H9 (cell line): ENCODE results near the gene OPN4. TPM values are rescaled to one million over a fixed set of nuclear protein-coding genes. Genes with fewer than 3 reads are reported as not detected.

Experiments
- DNase-seq: peaks from one replicate; pipeline ENCODE4 v3.0.0-alpha.2; 2017
- H2AFZ ChIP-seq: one replicate; pipeline ENCODE4 v1.6.1; 2013; ENCODE audit warnings: mild to moderate bottlenecking, low read length, control low read depth, moderate library complexity
- H2AK5ac ChIP-seq: 2 replicates; pipeline ENCODE4 v1.6.1; 2013; ENCODE audit warnings: low read length, control low read depth, mixed read lengths; ENCODE audit not compliant: insufficient read length
- H2BK120ac ChIP-seq: one replicate; pipeline ENCODE4 v1.6.1; 2013; ENCODE audit warnings: low read depth, mild to moderate bottlenecking, low read length, control low read depth, inconsistent platforms; ENCODE audit not compliant: poor library complexity, severe bottlenecking
- H2BK12ac ChIP-seq: 2 replicates; pipeline ENCODE4 v1.6.1; 2013; ENCODE audit warnings: low read length, control low read depth, mixed read lengths, low read depth; ENCODE audit not compliant: insufficient read length
- H2BK15ac ChIP-seq: 2 replicates; pipeline ENCODE4 v1.6.1; 2013; ENCODE audit warnings: low read depth, low read length, control low read depth
- H2BK20ac ChIP-seq: one replicate; pipeline ENCODE4 v1.6.1; 2013; ENCODE audit warnings: low read depth, mild to moderate bottlenecking, low read length, control low read depth, inconsistent platforms; ENCODE audit not compliant: poor library complexity, severe bottlenecking
- H2BK5ac ChIP-seq: 2 replicates; pipeline ENCODE4 v1.6.1; 2013; ENCODE audit warnings: low read length, control low read depth, mixed read lengths; ENCODE audit not compliant: insufficient read length
- H3K14ac ChIP-seq: 2 replicates; pipeline ENCODE4 v1.6.1; 2013; ENCODE audit warnings: low read length, control low read depth; ENCODE audit not compliant: insufficient read depth
- H3K18ac ChIP-seq: 2 replicates; pipeline ENCODE4 v1.6.1; 2013; ENCODE audit warnings: low read depth, mild to moderate bottlenecking, mixed read lengths, low read length, control low read depth; ENCODE audit not compliant: insufficient read length
- H3K23ac ChIP-seq: 2 replicates; pipeline ENCODE4 v1.6.1; 2013; ENCODE audit warnings: low read length, control low read depth, mixed read lengths, low read depth; ENCODE audit not compliant: insufficient read length
- H3K23me2 ChIP-seq: 2 replicates; pipeline ENCODE4 v1.6.1; 2013; ENCODE audit warnings: low read depth, mild to moderate bottlenecking, mixed read lengths, low read length, control low read depth; ENCODE audit not compliant: insufficient read length, poor library complexity, severe bottlenecking
- H3K27ac ChIP-seq: 2 replicates; pipeline ENCODE4 v1.5.1; 2013; ENCODE audit warnings: low read length, control low read depth, mixed read lengths, low read depth; ENCODE audit not compliant: insufficient read length
- H3K27me3 ChIP-seq: 2 replicates; pipeline ENCODE4 v1.6.1; 2013; ENCODE audit warnings: low read length, control low read depth, inconsistent platforms; ENCODE audit not compliant: insufficient read depth
- H3K4ac ChIP-seq: 2 replicates; pipeline ENCODE4 v1.6.1; 2013; ENCODE audit warnings: low read depth, mild to moderate bottlenecking, control low read depth, inconsistent platforms, low read length, moderate library complexity
- H3K4me1 ChIP-seq: 2 replicates; pipeline ENCODE4 v1.6.1; 2013; ENCODE audit warnings: low read length, control low read depth, inconsistent platforms; ENCODE audit not compliant: insufficient read depth
- H3K4me2 ChIP-seq: 2 replicates; pipeline ENCODE4 v1.6.1; 2013; ENCODE audit warnings: low read length, control low read depth, mixed read lengths; ENCODE audit not compliant: insufficient read length, insufficient read depth
- H3K56ac ChIP-seq: 2 replicates; pipeline ENCODE4 v1.6.1; 2013; ENCODE audit warnings: low read depth, mild to moderate bottlenecking, mixed read lengths, low read length, control low read depth; ENCODE audit not compliant: insufficient read length
- H3K79me1 ChIP-seq: 2 replicates; pipeline ENCODE4 v1.6.1; 2013; ENCODE audit warnings: low read depth, mild to moderate bottlenecking, moderate library complexity, low read length, control low read depth, inconsistent platforms; ENCODE audit not compliant: insufficient read depth, poor library complexity, severe bottlenecking
- H3K79me2 ChIP-seq: 2 replicates; pipeline ENCODE4 v1.6.1; 2013; ENCODE audit warnings: low read length, control low read depth, inconsistent platforms; ENCODE audit not compliant: insufficient read depth
- H3K9ac ChIP-seq: 2 replicates; pipeline ENCODE4 v1.6.1; 2013; ENCODE audit warnings: low read length, control low read depth, mixed read lengths; ENCODE audit not compliant: insufficient read length; ENCODE audit errors: extremely low read depth
- H3K9me3 ChIP-seq: one replicate; pipeline ENCODE4 v1.6.1; 2013; ENCODE audit warnings: low read depth, low read length, inconsistent platforms; ENCODE audit not compliant: control insufficient read depth
- H3T11ph ChIP-seq: one replicate; pipeline ENCODE4 v1.6.1; 2013; ENCODE audit warnings: mild to moderate bottlenecking, low read length, control low read depth, inconsistent platforms
- H4K20me1 ChIP-seq: one replicate; pipeline ENCODE4 v1.6.1; 2013; ENCODE audit not compliant: control insufficient read depth, insufficient read length, insufficient read depth
- H4K5ac ChIP-seq: 2 replicates; pipeline ENCODE4 v1.6.1; 2013; ENCODE audit warnings: low read depth, mild to moderate bottlenecking, mixed read lengths, low read length, control low read depth; ENCODE audit not compliant: insufficient read length
- H4K8ac ChIP-seq: replicated peaks from 2 replicates; pipeline ENCODE4 v1.6.1; 2013; ENCODE audit warnings: low read length, control low read depth, mixed read lengths, low read depth; ENCODE audit not compliant: insufficient read length
- H4K91ac ChIP-seq: 2 replicates; pipeline ENCODE4 v1.6.1; 2013; ENCODE audit warnings: low read depth, mild to moderate bottlenecking, moderate library complexity, mixed read lengths, low read length, control low read depth; ENCODE audit not compliant: insufficient read length
- H3K27ac Mint-ChIP-seq, 3 experiments: 2 replicates in 2 of 3; 3 replicates in 1 of 3; pipeline ENCODE4 v1.8.0; 2020 to 2021; ENCODE audit warnings: mixed read lengths in 3 of 3, mild to moderate bottlenecking in 1 of 3, moderate library complexity in 1 of 3
- H3K27me3 Mint-ChIP-seq: 2 replicates; pipeline ENCODE4 v1.8.0; 2021; ENCODE audit warnings: low read depth, mild to moderate bottlenecking, moderate library complexity, mixed read lengths
- H3K36me3 Mint-ChIP-seq, 3 experiments: 2 replicates in 2 of 3; 3 replicates in 1 of 3; pipeline ENCODE4 v1.8.0; 2020 to 2021; ENCODE audit warnings: low read depth in 3 of 3, mixed read lengths in 3 of 3; ENCODE audit not compliant: insufficient read depth in 1 of 3
- H3K4me1 Mint-ChIP-seq, 2 experiments: 2 replicates each; pipeline ENCODE4 v1.8.0; 2020; ENCODE audit warnings: mixed read lengths in 2 of 2
- H3K4me3 Mint-ChIP-seq, 2 experiments: 2 replicates in 1 of 2; 3 replicates in 1 of 2; pipeline ENCODE4 v1.8.0; 2020 to 2021; ENCODE audit warnings: mild to moderate bottlenecking in 2 of 2, mixed read lengths in 2 of 2, moderate library complexity in 1 of 2
- H3K9me3 Mint-ChIP-seq, 2 experiments: 2 replicates in 1 of 2; 3 replicates in 1 of 2; pipeline ENCODE4 v1.8.0; 2020; ENCODE audit warnings: mild to moderate bottlenecking in 2 of 2, mixed read lengths in 2 of 2, moderate library complexity in 1 of 2
- WGBS: extraction: QIAGEN DNeasy Blood & Tissue Kit; methylation state at CpG from one replicate; pipeline ENCODE4 v1.1.7; 2013; ENCODE audit warnings: missing lambda C conversion rate, low lambda C conversion rate, mixed read lengths; ENCODE audit not compliant: insufficient read length; ENCODE audit errors: extremely low coverage; 5-methylcytosine and 5-hydroxymethylcytosine counted together
- total RNA-seq: library from RNA; stranded (reverse); gene quantifications from 2 replicates; pipeline ENCODE4 v1.2.1, GENCODE V29; 2021
- TF ChIP-seq, protein P1 (sequence below): fragments of 200-600 bp; sonication (generic); conservative IDR thresholded peaks from 3 replicates; pipeline ENCODE4 v1.8.0; 2021; ENCODE audit warnings: antibody characterized with exemption, mild to moderate bottlenecking

OPN4 gene
- total RNA-seq, 1 experiment from 2014 or later: not detected

- H3K9me3 ChIP-seq: no peaks in the 10 kb centered on the region
- DNase-seq: no peak
- no peaks in the 10 kb centered on the region for H3K79me2 ChIP-seq
- Mint-ChIP-seq H3K4me1 (peaks cover 35 to 37% of the 10 kb centered on the region in 2 experiments), H3K4me3 (no peak overlapping the region), H3K9me3 (no peaks in the 10 kb centered on the region), H3K27ac (peak overlapping the region in 1 of 3 experiments; percentile 27; a peak in 1 of 7 replicates), H3K27me3 (peaks cover 2% of the 10 kb centered on the region), H3K36me3 (no peaks in the 10 kb centered on the region)
- H3T11ph ChIP-seq: no peak overlapping the region
- TF ChIP-seq, protein P1, sequence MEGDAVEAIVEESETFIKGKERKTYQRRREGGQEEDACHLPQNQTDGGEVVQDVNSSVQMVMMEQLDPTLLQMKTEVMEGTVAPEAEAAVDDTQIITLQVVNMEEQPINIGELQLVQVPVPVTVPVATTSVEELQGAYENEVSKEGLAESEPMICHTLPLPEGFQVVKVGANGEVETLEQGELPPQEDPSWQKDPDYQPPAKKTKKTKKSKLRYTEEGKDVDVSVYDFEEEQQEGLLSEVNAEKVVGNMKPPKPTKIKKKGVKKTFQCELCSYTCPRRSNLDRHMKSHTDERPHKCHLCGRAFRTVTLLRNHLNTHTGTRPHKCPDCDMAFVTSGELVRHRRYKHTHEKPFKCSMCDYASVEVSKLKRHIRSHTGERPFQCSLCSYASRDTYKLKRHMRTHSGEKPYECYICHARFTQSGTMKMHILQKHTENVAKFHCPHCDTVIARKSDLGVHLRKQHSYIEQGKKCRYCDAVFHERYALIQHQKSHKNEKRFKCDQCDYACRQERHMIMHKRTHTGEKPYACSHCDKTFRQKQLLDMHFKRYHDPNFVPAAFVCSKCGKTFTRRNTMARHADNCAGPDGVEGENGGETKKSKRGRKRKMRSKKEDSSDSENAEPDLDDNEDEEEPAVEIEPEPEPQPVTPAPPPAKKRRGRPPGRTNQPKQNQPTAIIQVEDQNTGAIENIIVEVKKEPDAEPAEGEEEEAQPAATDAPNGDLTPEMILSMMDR: no peak
- no peak overlapping the region for H3K4me2 ChIP-seq
- H3K4ac ChIP-seq: no peak overlapping the region
- no peak overlapping the region for H2BK120ac ChIP-seq
- H3K23ac ChIP-seq: no peak overlapping the region
- H4K5ac ChIP-seq: no peak overlapping the region
- H2BK20ac ChIP-seq: no peak overlapping the region
- H3K79me1 ChIP-seq: no peaks in the 10 kb centered on the region
- H2AFZ ChIP-seq: no peak overlapping the region
- no peak overlapping the region for H2AK5ac ChIP-seq
- no peaks in the 10 kb centered on the region for H3K27me3 ChIP-seq
- H2BK5ac ChIP-seq: no peak overlapping the region
- no peaks in the 10 kb centered on the region for H4K20me1 ChIP-seq
- peaks cover 2% of the 10 kb centered on the region; the same call in 1 of the 2 replicates for H3K4me1 ChIP-seq
- H3K27ac ChIP-seq: no peak overlapping the region
- H3K14ac ChIP-seq: no peak overlapping the region
- no peak overlapping the region; the same call in 1 of the 2 replicates for H2BK15ac ChIP-seq
- no peak overlapping the region for H2BK12ac ChIP-seq
- no CpG with 5 or more reads among the region's 6 CpGs for WGBS
- H3K18ac ChIP-seq: no peak overlapping the region
- no peak overlapping the region for H4K91ac ChIP-seq
- H3K56ac ChIP-seq: no peak overlapping the region
- H3K9ac ChIP-seq: no peak overlapping the region
- H4K8ac ChIP-seq: no peak overlapping the region
- H3K23me2 ChIP-seq: peaks cover 8% of the 10 kb centered on the region
These were observed 60.9 kb downstream of the OPN4 start for GRCh38 chr10:86715156-86715795.
